Activated CD4-positive, alpha-beta T cell treated with anti-CD3 and anti-CD28 coated beads for 36 hours (primary cell): ENCODE data around the gene SLC34A3. TPM values are rescaled to one million over a fixed set of nuclear protein-coding genes. Genes with fewer than 3 reads are reported as not detected.
A peak's percentile ranks its signal among the peaks of the same experiment; 100 is the strongest.

Source experiments
- ATAC-seq: fragments of 200-7000 bp; cut with Tn5 transposase; one replicate; pipeline ENCODE4 v1.10.0; 2021; ENCODE audit warnings: mild to moderate bottlenecking, moderate library complexity
- CTCF ChIA-PET: fragments of 350-600 bp; sonication (Branson Sonifier 250); formaldehyde crosslinking; loops from one replicate; lab custom pipeline; 2021; ENCODE audit warnings: antibody characterized with exemption; lab: Charles Lee
- POLR2A ChIA-PET: fragments of 350-600 bp; sonication (Branson Sonifier 250); formaldehyde crosslinking; loops from one replicate; lab custom pipeline; 2021; ENCODE audit warnings: antibody characterized with exemption, inconsistent platforms; lab: Charles Lee
- DNase-seq: peaks from one replicate; pipeline ENCODE4 v3.0.0-alpha.2; 2020
- H3K27ac Mint-ChIP-seq: one replicate; pipeline ENCODE4 v1.8.0; 2021; ENCODE audit warnings: mixed read lengths
- H3K27me3 Mint-ChIP-seq: one replicate; pipeline ENCODE4 v1.8.0; 2021; ENCODE audit warnings: mixed read lengths
- H3K36me3 Mint-ChIP-seq: one replicate; pipeline ENCODE4 v1.8.0; 2021; ENCODE audit warnings: low read depth, mixed read lengths
- H3K4me1 Mint-ChIP-seq: one replicate; pipeline ENCODE4 v1.8.0; 2021; ENCODE audit warnings: mixed read lengths
- H3K4me3 Mint-ChIP-seq: one replicate; pipeline ENCODE4 v1.8.0; 2021; ENCODE audit warnings: mild to moderate bottlenecking, moderate library complexity, mixed read lengths
- H3K9me3 Mint-ChIP-seq: one replicate; pipeline ENCODE4 v1.8.0; 2021; ENCODE audit warnings: low read depth, mixed read lengths
- intact Hi-C, 2 experiments: fragments of 100-400 bp; cut with DNase I in 1 of 2; cut with micrococcal nuclease in 1 of 2; formaldehyde crosslinking; loops; one replicate each; pipeline versions ENCODE4 v1.14.2 to v1.15.1; 2022 to 2024; cut with DNase I, micrococcal nuclease
- total RNA-seq, 2 experiments: library from RNA; stranded (reverse); gene quantifications; one replicate each; pipeline ENCODE4 v1.2.3, GENCODE V29; 2021

The SLC34A3 gene
- total RNA-seq, 2 experiments from 2014 or later = not detected

DNA sequence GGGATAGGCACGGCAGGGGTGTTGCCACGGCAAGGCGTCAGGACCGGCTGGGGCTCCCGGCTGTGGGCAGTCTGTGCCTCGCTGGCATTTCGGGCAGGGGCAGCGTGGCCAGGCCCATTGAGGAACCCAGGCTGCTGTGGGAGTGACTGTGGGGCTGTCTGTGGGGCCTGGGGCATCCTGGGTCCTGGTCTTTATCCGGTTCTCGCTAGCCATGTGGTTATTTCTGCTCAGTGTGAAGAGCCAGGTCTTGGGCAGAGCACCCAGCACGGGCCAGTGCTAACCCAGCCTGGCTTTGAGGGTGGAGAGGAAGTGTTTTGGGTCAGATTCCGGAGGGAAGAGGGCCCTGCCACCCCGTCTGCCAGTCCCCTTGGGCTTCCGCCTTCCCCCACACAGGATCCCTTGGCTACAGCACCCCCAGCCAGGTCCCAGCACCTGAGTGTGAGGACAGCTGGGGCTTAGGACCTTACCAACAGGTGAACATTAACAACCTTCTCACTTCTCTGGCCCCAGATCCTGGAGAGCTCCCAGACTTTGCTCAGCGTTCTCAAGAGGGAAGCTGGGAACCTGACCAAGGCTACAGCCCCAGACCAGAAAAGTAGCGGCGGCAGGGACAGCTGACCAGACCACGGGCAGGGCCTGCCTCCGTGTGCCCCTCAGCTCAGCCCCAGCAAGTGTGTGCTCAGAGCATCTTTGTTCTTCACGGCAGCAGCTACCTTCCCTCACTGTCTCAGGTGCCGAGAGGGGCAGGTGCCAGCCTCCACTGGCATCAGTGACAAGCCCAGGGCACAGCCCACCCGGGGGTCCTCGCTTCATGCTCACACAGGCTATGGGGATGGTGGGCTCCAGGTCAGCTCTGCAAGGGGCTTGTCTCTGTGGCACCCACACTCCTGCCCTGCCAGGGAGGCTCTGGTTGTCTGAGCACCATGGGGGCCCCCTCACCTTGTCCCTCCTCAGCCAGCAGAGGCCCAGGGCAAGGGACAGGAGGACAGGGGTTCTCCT, 41.1 kb upstream of the SLC34A3 start:
- Mint-ChIP-seq H3K4me1 (peaks cover 29% of the 10 kb centered on the region), H3K4me3 (peak overlapping the region; percentile 91), H3K27me3 (no peaks in the 10 kb centered on the region), H3K27ac (peak overlapping the region; percentile 88), H3K9me3 (no peaks in the 10 kb centered on the region), H3K36me3 (peaks cover 12% of the 10 kb centered on the region)
- ATAC-seq (peak; percentile 1), DNase-seq (no peak)
- ChIA-PET CTCF (interaction anchor here (0.5 to 2.1 kb wide), 19 partner anchors 8 to 1205 kb away, joined by 3 to 5 read pairs (median 3); partner anchors contain the start of genes RNF224 and TPRN), POLR2A (interaction anchor here (1.0 to 1.2 kb wide), 3 partner anchors 11 to 94 kb away, joined by 3 to 8 read pairs (median 4); partner anchors contain the start of gene TPRN)
- intact Hi-C loops = loop anchor here (1.0 to 5.0 kb wide), 6 partner anchors 16 to 75 kb away; partner anchors contain the start of genes DPP7 (in 1 of the 2), NDOR1 (in 1 of the 2), RNF208 (in 1 of the 2) and TMEM203 (in 1 of the 2)

DNA sequence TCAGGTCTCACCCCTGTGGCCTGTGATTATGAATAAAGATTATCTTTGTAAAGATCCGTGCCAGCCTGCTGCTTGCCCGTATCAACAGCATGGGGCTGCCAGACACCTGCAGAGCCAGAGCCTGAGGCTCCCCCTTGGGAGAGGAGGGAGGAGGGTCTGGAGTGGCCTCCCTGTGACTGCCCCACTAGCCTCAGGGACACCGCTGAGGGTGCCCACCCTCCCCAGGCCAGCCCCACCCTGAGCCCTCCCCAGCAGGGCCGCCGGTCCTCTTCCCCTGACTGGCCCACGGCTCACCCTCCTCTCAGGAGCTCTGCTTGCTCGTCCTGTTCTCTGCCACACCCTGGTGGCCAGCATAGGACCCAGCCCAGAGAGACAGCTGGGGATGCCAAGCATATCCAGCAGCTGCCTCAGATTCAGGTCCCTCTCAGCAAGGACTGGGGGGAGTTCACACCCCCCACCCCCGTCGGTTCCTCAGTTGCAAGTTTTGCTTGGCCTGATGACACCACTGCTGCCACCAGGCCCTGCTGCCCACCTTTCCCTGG, 40.3 kb upstream of the SLC34A3 start:
- H3K36me3 Mint-ChIP-seq = peaks cover 12% of the 10 kb centered on the region
- ChIA-PET CTCF (interaction anchor here (0.7 to 2.1 kb wide), 6 partner anchors 10 to 185 kb away, joined by 3 to 5 read pairs (median 4); partner anchors contain the start of gene TPRN), POLR2A (no interaction called here)
- no peak overlapping the region for H3K27ac Mint-ChIP-seq
- H3K9me3 Mint-ChIP-seq = no peaks in the 10 kb centered on the region
- no peaks in the 10 kb centered on the region for H3K27me3 Mint-ChIP-seq
- DNase-seq (no peak), ATAC-seq (no peak)
- peak overlapping the region; percentile 91 for H3K4me3 Mint-ChIP-seq
- intact Hi-C loops = no loop called here
- H3K4me1 Mint-ChIP-seq = peaks cover 27% of the 10 kb centered on the region

DNA sequence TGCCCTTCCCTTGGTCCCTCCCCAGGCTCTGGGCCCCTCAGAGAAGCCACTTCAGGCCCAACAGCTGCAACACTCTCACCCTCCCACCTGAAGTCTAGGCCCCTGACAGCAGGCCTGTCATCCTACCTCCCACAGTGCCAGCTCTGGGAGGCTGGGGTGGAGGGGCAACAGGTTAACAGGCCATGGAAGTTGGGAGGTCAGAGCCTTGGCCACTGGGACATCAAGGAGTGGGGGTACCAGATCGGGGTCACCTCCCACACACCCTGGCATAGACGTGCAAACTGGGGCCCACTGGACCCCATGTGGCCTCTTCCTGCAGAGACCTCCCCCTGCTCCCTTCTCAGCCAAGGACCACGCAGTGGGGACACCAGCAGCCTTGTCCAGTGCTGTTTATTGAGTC, 39.5 kb upstream of the SLC34A3 start:
- CTCF ChIA-PET = interaction anchor here (1.2 to 1.7 kb wide), 2 partner anchors 32 to 162 kb away, joined by 3 to 4 read pairs; no protein-coding TSS in a partner anchor
- ATAC-seq = no peak
- H3K9me3 Mint-ChIP-seq = no peaks in the 10 kb centered on the region
- intact Hi-C loops = no loop called here
- peaks cover 22% of the 10 kb centered on the region for H3K4me1 Mint-ChIP-seq
- POLR2A ChIA-PET = interaction anchor here (0.6 kb wide), 1 partner anchor 344 kb away, joined by 6 read pairs; no protein-coding TSS in a partner anchor
- no peak overlapping the region for H3K27ac Mint-ChIP-seq
- no peaks in the 10 kb centered on the region for H3K27me3 Mint-ChIP-seq
- peaks cover 10% of the 10 kb centered on the region for H3K36me3 Mint-ChIP-seq
- DNase-seq = no peak
- no peak overlapping the region for H3K4me3 Mint-ChIP-seq

GRCh38 chr9:137191691-137192447, 38.8 kb upstream of the SLC34A3 start:
- H3K4me1 Mint-ChIP-seq = peaks cover 17% of the 10 kb centered on the region
- ATAC-seq (no peak), DNase-seq (no peak)
- no peak overlapping the region for H3K4me3 Mint-ChIP-seq
- POLR2A ChIA-PET = interaction anchor here (0.6 kb wide), 1 partner anchor 343 kb away, joined by 6 read pairs; no protein-coding TSS in a partner anchor
- H3K36me3 Mint-ChIP-seq = peaks cover 9% of the 10 kb centered on the region
- intact Hi-C loops = no loop called here
- H3K27me3 Mint-ChIP-seq = no peaks in the 10 kb centered on the region
- H3K27ac Mint-ChIP-seq = no peak overlapping the region
- CTCF ChIA-PET = interaction anchor here (1.2 to 1.7 kb wide), 3 partner anchors 15 to 163 kb away, joined by 3 to 4 read pairs (median 3); no protein-coding TSS in a partner anchor
- H3K9me3 Mint-ChIP-seq = no peaks in the 10 kb centered on the region

DNA sequence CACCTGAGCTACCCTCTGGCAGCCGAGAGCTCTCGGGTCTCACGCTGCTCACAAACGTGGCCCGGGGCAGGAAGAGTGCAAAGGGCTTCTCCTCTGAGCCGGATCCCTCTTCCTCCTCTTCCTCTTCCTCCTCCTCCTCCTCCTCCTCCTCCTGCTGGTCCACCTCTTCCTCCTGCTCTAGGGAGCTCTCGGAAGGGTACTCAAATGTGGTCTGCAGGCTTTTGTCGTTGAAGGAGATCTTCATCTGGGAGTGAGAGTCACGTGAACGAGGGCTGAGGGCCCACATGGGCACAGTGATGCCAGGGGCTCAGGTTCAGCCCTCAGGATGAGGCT, 38.3 kb upstream of the SLC34A3 start:
- Mint-ChIP-seq H3K4me3 (no peak overlapping the region), H3K4me1 (peaks cover 13% of the 10 kb centered on the region), H3K36me3 (peaks cover 9% of the 10 kb centered on the region), H3K27ac (no peak overlapping the region), H3K9me3 (no peaks in the 10 kb centered on the region), H3K27me3 (no peaks in the 10 kb centered on the region)
- intact Hi-C loops = no loop called here
- POLR2A ChIA-PET = no interaction called here
- ATAC-seq = no peak
- CTCF ChIA-PET = interaction anchor here (1.7 kb wide), 2 partner anchors 16 to 163 kb away, joined by 3 to 4 read pairs; no protein-coding TSS in a partner anchor
- DNase-seq = no peak

DNA sequence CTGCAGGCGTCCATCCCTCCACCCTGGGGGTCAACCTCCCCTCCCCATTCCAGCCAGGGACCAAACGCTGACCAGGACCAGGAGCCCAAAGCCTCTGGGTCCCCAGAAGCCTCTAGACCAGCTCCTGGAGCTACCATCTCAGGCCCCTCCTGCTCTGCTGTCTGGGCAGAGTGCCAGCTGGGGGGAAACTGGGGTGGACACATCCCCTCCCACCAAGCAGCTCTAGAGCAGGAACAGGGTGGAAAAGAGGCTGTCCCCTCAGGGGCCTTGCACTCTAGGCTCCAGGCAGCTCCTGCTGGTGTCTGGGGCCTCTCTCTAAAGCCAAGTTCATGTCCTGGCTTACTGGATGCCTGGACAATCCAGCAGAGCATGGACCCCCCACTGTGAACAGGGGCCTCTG, 37.8 kb upstream of the SLC34A3 start:
- Mint-ChIP-seq H3K27ac (no peak overlapping the region), H3K27me3 (no peaks in the 10 kb centered on the region), H3K4me1 (peaks cover 10% of the 10 kb centered on the region), H3K9me3 (no peaks in the 10 kb centered on the region), H3K4me3 (no peak overlapping the region), H3K36me3 (peaks cover 6% of the 10 kb centered on the region)
- intact Hi-C loops = no loop called here
- no peak for DNase-seq
- ChIA-PET CTCF (interaction anchor here (1.1 to 1.7 kb wide), 3 partner anchors 11 to 164 kb away, joined by 3 to 4 read pairs (median 4); no protein-coding TSS in a partner anchor), POLR2A (no interaction called here)
- ATAC-seq = no peak

DNA sequence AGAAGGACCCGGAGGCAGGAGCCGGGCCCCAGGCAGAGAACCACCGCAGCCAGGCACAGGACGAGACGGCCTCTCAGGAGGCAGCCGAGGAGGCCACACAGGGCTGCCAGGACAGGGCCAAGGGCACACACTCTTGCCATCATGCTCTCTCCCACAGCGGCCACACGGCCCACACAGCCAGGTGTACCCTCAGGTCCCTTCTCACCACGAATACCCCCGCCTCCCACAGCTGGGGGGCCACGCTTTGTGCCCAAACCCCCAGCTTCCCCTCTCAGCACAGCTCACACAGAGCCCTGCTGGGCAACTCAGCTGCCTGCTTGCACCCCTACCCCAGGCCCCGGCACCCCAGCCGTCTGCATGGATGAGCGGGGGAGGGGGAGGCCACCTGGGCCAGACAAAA, 36.9 kb upstream of the SLC34A3 start:
- Mint-ChIP-seq H3K36me3 (peaks cover 4% of the 10 kb centered on the region), H3K27ac (no peak overlapping the region), H3K9me3 (no peaks in the 10 kb centered on the region), H3K4me1 (peaks cover 15% of the 10 kb centered on the region), H3K27me3 (no peaks in the 10 kb centered on the region), H3K4me3 (no peak overlapping the region)
- DNase-seq (no peak), ATAC-seq (no peak)
- ChIA-PET POLR2A (interaction anchor here (0.6 kb wide), 1 partner anchor 16 kb away, joined by 3 read pairs; no protein-coding TSS in a partner anchor), CTCF (interaction anchor here (0.9 to 1.1 kb wide), 2 partner anchors 10 to 30 kb away, joined by 3 to 4 read pairs; no protein-coding TSS in a partner anchor)
- intact Hi-C loops = no loop called here

DNA sequence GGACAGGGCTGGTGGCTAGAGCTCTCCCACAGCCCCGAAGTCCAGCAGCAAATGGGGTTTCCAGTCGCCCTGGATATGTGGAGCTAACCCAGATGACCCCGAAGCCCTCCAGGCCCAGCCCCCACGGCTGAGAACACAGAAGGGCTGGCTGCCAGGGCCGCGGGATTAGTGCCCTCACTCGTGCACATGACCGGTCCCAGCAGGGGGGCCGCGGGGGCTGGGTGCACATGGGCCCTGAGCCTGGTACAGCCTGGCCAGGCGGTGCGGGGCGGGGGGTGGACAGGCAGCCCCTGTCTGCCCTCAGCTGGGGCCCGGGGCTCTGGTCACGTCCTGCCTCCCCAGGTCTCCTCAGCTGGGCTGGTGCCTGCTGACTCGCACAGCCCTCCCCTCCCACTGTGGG, 36.3 kb upstream of the SLC34A3 start:
- Mint-ChIP-seq H3K4me1 (peaks cover 12% of the 10 kb centered on the region), H3K9me3 (no peaks in the 10 kb centered on the region), H3K27ac (no peak overlapping the region), H3K4me3 (no peak overlapping the region), H3K36me3 (peaks cover 4% of the 10 kb centered on the region), H3K27me3 (no peaks in the 10 kb centered on the region)
- no peak for DNase-seq
- ChIA-PET POLR2A (interaction anchor here (0.6 kb wide), 1 partner anchor 16 kb away, joined by 3 read pairs; no protein-coding TSS in a partner anchor), CTCF (interaction anchor here (0.9 kb wide), 1 partner anchor 29 kb away, joined by 3 read pairs; no protein-coding TSS in a partner anchor)
- no peak for ATAC-seq
- intact Hi-C loops = no loop called here

GRCh38 chr9:137194909-137195308, 35.8 kb upstream of the SLC34A3 start:
- H3K4me3 Mint-ChIP-seq = no peak overlapping the region
- ChIA-PET POLR2A (no interaction called here), CTCF (interaction anchor here (0.7 to 1.0 kb wide), 2 partner anchors 75 to 224 kb away, joined by 3 to 4 read pairs; no protein-coding TSS in a partner anchor)
- no peaks in the 10 kb centered on the region for H3K27me3 Mint-ChIP-seq
- H3K4me1 Mint-ChIP-seq = peaks cover 10% of the 10 kb centered on the region
- no peak for ATAC-seq
- intact Hi-C loops = no loop called here
- H3K27ac Mint-ChIP-seq = no peak overlapping the region
- no peak for DNase-seq
- peaks cover 4% of the 10 kb centered on the region for H3K36me3 Mint-ChIP-seq
- H3K9me3 Mint-ChIP-seq = no peaks in the 10 kb centered on the region

DNA sequence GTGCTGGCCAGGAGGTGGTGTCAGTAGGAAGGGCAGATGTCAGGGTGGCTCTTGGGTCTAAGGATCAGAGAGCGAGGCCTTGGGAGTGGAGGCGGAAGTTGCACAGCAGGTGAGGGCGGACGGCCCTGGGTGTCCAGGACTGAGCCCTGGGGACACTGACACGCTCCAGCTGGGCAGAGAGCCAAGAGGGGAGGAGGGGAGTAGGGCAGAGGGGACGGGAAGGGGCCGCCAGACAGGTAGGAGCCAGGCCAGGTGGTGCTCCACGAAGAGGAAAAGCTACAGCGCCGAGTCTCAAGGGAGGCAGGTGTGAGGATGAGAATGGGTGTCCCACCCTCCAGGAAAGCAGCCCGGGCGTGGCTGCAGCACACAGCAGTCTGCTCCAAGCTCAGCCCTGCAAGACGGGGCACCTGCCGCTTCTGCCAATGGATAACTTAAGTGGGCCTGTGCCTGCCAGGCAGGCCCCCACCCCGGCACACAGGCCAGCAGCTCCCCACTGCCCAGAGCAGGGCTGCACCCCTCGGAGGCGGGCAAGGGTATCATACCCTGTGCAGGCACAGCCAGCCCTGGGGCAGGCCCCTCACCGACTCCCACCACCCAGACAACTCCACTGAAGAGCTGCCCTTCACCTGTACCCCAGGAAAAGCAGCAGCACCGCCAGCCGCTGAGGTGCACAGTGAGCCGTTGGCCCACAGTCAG, 35.0 kb upstream of the SLC34A3 start:
- no peak for DNase-seq
- CTCF ChIA-PET = interaction anchor here (0.5 to 1.0 kb wide), 3 partner anchors 45 to 223 kb away, joined by 3 to 4 read pairs (median 3); no protein-coding TSS in a partner anchor
- peaks cover 7% of the 10 kb centered on the region for H3K4me1 Mint-ChIP-seq
- POLR2A ChIA-PET = no interaction called here
- no peaks in the 10 kb centered on the region for H3K27me3 Mint-ChIP-seq
- intact Hi-C loops = no loop called here
- H3K4me3 Mint-ChIP-seq = no peak overlapping the region
- no peak for ATAC-seq
- peaks cover 1% of the 10 kb centered on the region for H3K36me3 Mint-ChIP-seq
- no peak overlapping the region for H3K27ac Mint-ChIP-seq
- no peaks in the 10 kb centered on the region for H3K9me3 Mint-ChIP-seq
